Activated naive CD4-positive, alpha-beta T cell (primary cell): ENCODE data around the gene SPINK4.

Source experiments
- DNase-seq, 4 experiments: peaks; one replicate each; lab custom pipeline; 2025; lab: John Stamatoyannopoulos, UW

Gene SPINK4

GRCh38 chr9:33291901-33292300 is 51.9 kb downstream of the SPINK4 start:
- no peak for DNase-seq

- no peak for DNase-seq
Measured at GRCh38 chr9:33293782-33294181, 53.8 kb downstream of the SPINK4 start.

GRCh38 chr9:33294670-33295432 is 54.9 kb downstream of the SPINK4 start:
- no peak for DNase-seq

GRCh38 chr9:33295571-33295970 is 55.6 kb downstream of the SPINK4 start:
- no peak for DNase-seq

GRCh38 chr9:33297432-33297831 is 57.5 kb downstream of the SPINK4 start:
- DNase-seq, result no peak
